Gastroesophageal sphincter (tissue), 3 donors: ENCODE measurements around the gene ETS1.

Experiments
- CTCF ChIP-seq, 4 experiments: fragments of 200-600 bp in 2 of 4; fragments of 450-650 bp in 2 of 4; sonication (generic) in 1 of 4; IDR thresholded peaks; one replicate each; pipeline ENCODE4 v1.5.1; 2017 to 2019; ENCODE audit warnings: antibody characterized with exemption in 4 of 4, mild to moderate bottlenecking in 2 of 4, moderate library complexity in 2 of 4
- EP300 ChIP-seq: sonication (generic); formaldehyde crosslinking; IDR thresholded peaks from one replicate; pipeline ENCODE4 v1.6.1; 2017; ENCODE audit warnings: antibody characterized with exemption, mild to moderate bottlenecking
- POLR2A ChIP-seq, 2 donors: fragments of 450-650 bp; IDR thresholded peaks; one replicate each; pipeline ENCODE4 v1.6.1; 2017; ENCODE audit warnings: antibody characterized with exemption in 2 of 2, mild to moderate bottlenecking in 2 of 2, moderate library complexity in 1 of 2

GRCh38 chr11:128496692-128497060, 90.7 kb downstream of the ETS1 start:
- TF ChIP-seq POLR2A (IDR thresholded peaks at IDR 0.05) (no peak), CTCF (IDR thresholded peaks at IDR 0.05) (no peak), EP300 (no peak)
